Activated T-helper 1 cell treated with anti-CD3 and anti-CD28 coated beads, Interleukin-12 subunit alpha, Interleukin-12 subunit beta, Interleukin-2, Interleukin-4 antibody, amounts not matched to agents 30 ng/mL and 10 ng/mL and 1 ng/mL, durations not matched to agents 14 hours and 24 hours and 36 hours (primary cell): ENCODE results near the gene OSBP2. TPM values are rescaled to one million over a fixed set of nuclear protein-coding genes. Genes with fewer than 3 reads are reported as not detected.

Experiments used
- DNase-seq: peaks from one replicate; pipeline ENCODE4 v3.0.0; 2021; ENCODE audit warnings: low spot score
- H3K27ac Mint-ChIP-seq: one replicate; pipeline ENCODE4 v1.8.0; 2021; ENCODE audit warnings: mild to moderate bottlenecking, mixed read lengths
- H3K27me3 Mint-ChIP-seq: one replicate; pipeline ENCODE4 v1.8.0; 2022; ENCODE audit warnings: mild to moderate bottlenecking, moderate library complexity, mixed read lengths; ENCODE audit not compliant: insufficient read depth
- H3K36me3 Mint-ChIP-seq: one replicate; pipeline ENCODE4 v1.8.0; 2021; ENCODE audit warnings: low read depth, mixed read lengths
- H3K4me1 Mint-ChIP-seq: one replicate; pipeline ENCODE4 v1.8.0; 2021; ENCODE audit warnings: low read depth, mixed read lengths
- H3K4me3 Mint-ChIP-seq: one replicate; pipeline ENCODE4 v1.8.0; 2021; ENCODE audit warnings: mild to moderate bottlenecking, moderate library complexity, mixed read lengths
- H3K9me3 Mint-ChIP-seq: one replicate; pipeline ENCODE4 v1.8.0; 2021; ENCODE audit warnings: mixed read lengths
- intact Hi-C: fragments of 100-400 bp; cut with micrococcal nuclease; formaldehyde crosslinking; loops from one replicate; pipeline ENCODE4 v1.15.1; 2024
- total RNA-seq: library from RNA; stranded (reverse); gene quantifications from 2 replicates; pipeline ENCODE4 v1.2.3, GENCODE V29; 2022

Gene OSBP2
- total RNA-seq, 1 donor from 2014 or later = 1.6 TPM

- Mint-ChIP-seq H3K27me3 (peaks cover 4% of the 10 kb centered on the region), H3K9me3 (no peaks in the 10 kb centered on the region), H3K4me1 (no peaks in the 10 kb centered on the region), H3K4me3 (no peak overlapping the region), H3K36me3 (no peaks in the 10 kb centered on the region), H3K27ac (no peak overlapping the region)
- intact Hi-C loops = no loop called here
- DNase-seq = no peak
Measured at GRCh38 chr22:30829901-30830550, 135.4 kb downstream of the OSBP2 start.

DNA sequence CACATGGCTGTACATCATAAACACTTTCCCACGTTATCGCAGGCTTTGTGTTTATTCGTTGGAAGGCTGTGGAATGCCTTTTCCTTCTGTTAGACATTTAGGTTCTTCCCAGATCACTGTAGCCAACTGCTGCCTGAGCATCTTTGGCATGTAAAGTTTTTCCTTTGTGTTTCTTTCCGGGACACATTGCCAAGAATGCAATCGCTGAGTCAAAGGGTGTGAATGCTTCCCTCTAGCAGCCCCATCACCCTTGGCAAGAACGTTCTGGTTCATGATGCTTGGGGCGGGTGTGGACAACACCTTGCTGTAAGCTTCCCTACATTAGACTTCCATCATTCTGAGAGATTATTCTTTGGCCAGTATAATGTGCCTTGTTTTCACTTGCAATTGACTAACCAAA is 136.2 kb downstream of the OSBP2 start:
- Mint-ChIP-seq H3K27me3 (peaks cover 4% of the 10 kb centered on the region), H3K4me1 (no peaks in the 10 kb centered on the region), H3K27ac (no peak overlapping the region), H3K36me3 (no peaks in the 10 kb centered on the region), H3K9me3 (no peaks in the 10 kb centered on the region), H3K4me3 (no peak overlapping the region)
- DNase-seq = no peak
- intact Hi-C loops = no loop called here

GRCh38 chr22:30832407-30832987 is 137.8 kb downstream of the OSBP2 start:
- Mint-ChIP-seq H3K27ac (no peak overlapping the region), H3K4me3 (no peak overlapping the region), H3K36me3 (no peaks in the 10 kb centered on the region), H3K4me1 (no peaks in the 10 kb centered on the region), H3K27me3 (peaks cover 4% of the 10 kb centered on the region), H3K9me3 (no peaks in the 10 kb centered on the region)
- intact Hi-C loops = no loop called here
- DNase-seq = no peak

- no peak for DNase-seq
- peaks cover 4% of the 10 kb centered on the region for H3K27me3 Mint-ChIP-seq
- intact Hi-C loops = no loop called here
- H3K4me3 Mint-ChIP-seq = no peak overlapping the region
- H3K27ac Mint-ChIP-seq = no peak overlapping the region
- no peaks in the 10 kb centered on the region for H3K36me3 Mint-ChIP-seq
- no peaks in the 10 kb centered on the region for H3K4me1 Mint-ChIP-seq
- peaks cover 6% of the 10 kb centered on the region for H3K9me3 Mint-ChIP-seq
Measured at GRCh38 chr22:30833322-30833721, 138.6 kb downstream of the OSBP2 start.

- Mint-ChIP-seq H3K27ac (no peak overlapping the region), H3K36me3 (no peaks in the 10 kb centered on the region), H3K9me3 (peaks cover 7% of the 10 kb centered on the region), H3K27me3 (peaks cover 4% of the 10 kb centered on the region), H3K4me3 (no peak overlapping the region), H3K4me1 (no peaks in the 10 kb centered on the region)
- intact Hi-C loops = no loop called here
- no peak for DNase-seq
Measured at GRCh38 chr22:30837531-30837930, 142.9 kb downstream of the OSBP2 start.

DNA sequence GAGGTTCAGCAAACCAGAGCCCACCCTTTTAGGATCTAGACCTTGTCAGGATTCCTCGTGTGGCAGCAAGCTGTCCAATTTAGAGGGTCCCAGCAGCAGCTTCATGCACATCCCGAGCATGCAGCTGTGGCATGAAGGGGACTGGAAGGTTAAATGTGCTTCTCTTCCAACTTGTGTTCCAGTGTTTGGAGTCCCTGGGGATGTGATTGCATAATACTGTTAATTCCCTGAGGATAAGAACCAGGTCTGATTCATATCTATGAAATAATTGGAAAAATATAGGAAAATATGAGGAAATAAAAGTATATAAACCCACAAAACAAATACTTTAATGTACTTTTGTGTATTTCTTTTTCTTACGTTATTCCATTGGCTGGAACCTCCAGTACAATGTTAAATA is 143.4 kb downstream of the OSBP2 start:
- H3K36me3 Mint-ChIP-seq = no peaks in the 10 kb centered on the region
- no peaks in the 10 kb centered on the region for H3K4me1 Mint-ChIP-seq
- intact Hi-C loops = no loop called here
- DNase-seq = no peak
- H3K9me3 Mint-ChIP-seq = peaks cover 7% of the 10 kb centered on the region
- no peak overlapping the region for H3K4me3 Mint-ChIP-seq
- H3K27ac Mint-ChIP-seq = no peak overlapping the region
- peaks cover 4% of the 10 kb centered on the region for H3K27me3 Mint-ChIP-seq

GRCh38 chr22:30841273-30841672 is 146.6 kb downstream of the OSBP2 start:
- Mint-ChIP-seq H3K27me3 (no peaks in the 10 kb centered on the region), H3K36me3 (no peaks in the 10 kb centered on the region), H3K4me1 (no peaks in the 10 kb centered on the region), H3K9me3 (peaks cover 7% of the 10 kb centered on the region), H3K4me3 (no peak overlapping the region), H3K27ac (no peak overlapping the region)
- intact Hi-C loops = no loop called here
- no peak for DNase-seq

DNA sequence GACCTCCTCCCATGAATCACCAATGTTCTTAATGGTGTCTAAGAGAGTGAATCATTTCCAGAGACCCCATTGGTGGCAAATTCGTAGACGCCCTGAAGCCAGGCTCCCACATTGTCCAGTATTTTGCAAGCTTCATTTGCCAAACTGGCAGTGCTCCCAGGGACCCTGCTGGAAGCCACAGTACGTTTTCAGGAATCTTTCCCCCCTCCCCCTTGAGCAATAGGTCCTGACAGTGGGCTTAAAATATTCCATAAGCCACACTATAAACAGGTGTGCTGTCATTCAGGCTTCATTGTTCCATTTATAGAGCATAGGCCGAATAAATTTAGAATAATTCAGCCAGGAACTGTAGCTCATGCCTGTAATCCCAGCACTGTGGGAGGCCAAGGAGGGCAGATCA is 148.6 kb downstream of the OSBP2 start:
- intact Hi-C loops = no loop called here
- Mint-ChIP-seq H3K27me3 (peaks cover 5% of the 10 kb centered on the region), H3K4me1 (no peaks in the 10 kb centered on the region), H3K9me3 (peaks cover 2% of the 10 kb centered on the region), H3K4me3 (no peak overlapping the region), H3K36me3 (no peaks in the 10 kb centered on the region), H3K27ac (no peak overlapping the region)
- DNase-seq = no peak

DNA sequence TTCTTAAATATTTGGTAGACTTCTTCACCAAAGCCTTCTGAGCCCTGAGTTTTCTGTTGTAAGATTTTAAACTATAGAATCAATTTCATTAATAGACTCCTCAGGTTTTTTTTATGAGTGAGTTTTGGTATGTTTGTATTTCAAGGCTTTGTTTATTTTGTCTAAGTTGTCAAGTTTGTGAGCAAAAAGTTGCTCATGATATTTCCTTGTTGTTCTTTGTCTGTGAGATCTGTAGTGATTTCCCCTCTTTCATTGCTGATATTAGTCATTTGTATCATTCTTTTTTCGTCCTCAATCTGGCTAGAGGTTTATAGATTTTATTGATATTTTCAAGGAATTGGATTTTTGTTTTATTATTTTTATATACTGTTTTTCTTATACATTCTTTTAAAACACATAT is 152.9 kb downstream of the OSBP2 start:
- Mint-ChIP-seq H3K27me3 (peaks cover 8% of the 10 kb centered on the region), H3K9me3 (peaks cover 2% of the 10 kb centered on the region), H3K4me1 (no peaks in the 10 kb centered on the region), H3K36me3 (no peaks in the 10 kb centered on the region), H3K27ac (no peak overlapping the region), H3K4me3 (no peak overlapping the region)
- intact Hi-C loops = no loop called here
- DNase-seq = no peak

DNA sequence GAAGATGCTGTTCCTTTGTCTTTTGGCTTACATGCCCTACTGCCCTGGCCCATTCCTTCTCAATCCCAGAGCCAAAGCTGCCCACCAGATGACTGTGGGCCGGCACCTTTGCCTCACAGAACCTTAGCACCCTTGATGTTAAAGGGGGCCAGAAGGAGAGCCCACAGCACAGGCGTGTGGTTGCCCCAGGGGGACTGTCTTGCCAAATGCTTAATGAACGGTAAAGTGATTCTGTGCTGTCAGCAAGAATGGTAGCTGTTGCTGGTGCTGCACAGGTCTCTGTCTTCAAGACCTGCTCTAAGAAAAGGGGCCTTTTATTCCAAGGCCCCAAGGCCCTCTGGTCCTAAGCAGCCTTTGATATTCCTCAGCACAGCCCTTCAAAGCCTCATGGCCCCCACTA is 160.6 kb downstream of the OSBP2 start:
- Mint-ChIP-seq H3K4me1 (no peaks in the 10 kb centered on the region), H3K27ac (no peak overlapping the region), H3K4me3 (no peak overlapping the region), H3K36me3 (peaks cover 3% of the 10 kb centered on the region), H3K9me3 (peaks cover 13% of the 10 kb centered on the region), H3K27me3 (peaks cover 4% of the 10 kb centered on the region)
- no peak for DNase-seq
- intact Hi-C loops = no loop called here

DNA sequence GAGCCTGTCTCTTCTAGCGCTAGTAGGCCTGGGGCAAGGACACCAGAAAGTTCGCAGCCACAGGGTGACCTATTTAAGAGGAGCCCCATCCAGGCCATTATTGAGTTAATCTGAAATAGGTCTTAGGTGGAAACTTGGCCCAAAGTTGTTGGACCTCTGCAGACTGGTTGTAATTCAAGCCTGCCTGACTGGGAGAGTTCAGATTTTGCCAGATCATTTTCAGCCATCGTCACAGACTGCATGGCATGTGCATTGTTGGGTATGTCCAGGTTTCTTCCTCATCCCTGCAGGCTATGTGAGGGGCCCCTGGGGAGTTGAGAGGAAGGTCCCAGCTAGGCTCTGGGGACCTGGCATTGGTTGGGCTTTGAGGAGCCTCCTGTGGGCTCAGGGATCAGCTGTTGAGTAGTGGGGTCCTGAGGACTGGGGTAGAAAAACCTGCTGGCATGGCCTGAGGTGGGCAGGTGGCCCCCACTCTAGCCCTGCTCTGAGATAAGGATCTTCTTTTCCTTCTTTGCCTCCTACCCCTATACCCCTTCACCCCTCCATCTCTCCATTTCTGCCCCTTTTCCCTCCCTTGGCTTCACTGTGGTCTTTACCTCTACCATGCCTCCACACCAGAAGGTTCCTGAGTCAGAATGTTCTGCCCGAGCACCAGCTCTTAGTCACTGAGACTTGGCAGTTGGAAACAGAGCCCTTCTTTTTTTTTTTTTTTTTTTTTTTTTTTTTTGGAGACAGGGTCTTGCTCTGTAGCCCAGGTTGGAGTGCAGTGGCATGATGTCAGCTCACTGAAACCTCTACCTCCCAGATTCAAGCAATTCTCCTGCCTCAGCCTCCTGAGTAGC is 161.2 kb downstream of the OSBP2 start:
- H3K4me1 Mint-ChIP-seq = no peaks in the 10 kb centered on the region
- H3K27me3 Mint-ChIP-seq = no peaks in the 10 kb centered on the region
- peaks cover 13% of the 10 kb centered on the region for H3K9me3 Mint-ChIP-seq
- peaks cover 3% of the 10 kb centered on the region for H3K36me3 Mint-ChIP-seq
- H3K4me3 Mint-ChIP-seq = no peak overlapping the region
- H3K27ac Mint-ChIP-seq = no peak overlapping the region
- intact Hi-C loops = no loop called here
- DNase-seq = no peak

GRCh38 chr22:30856741-30857502 is 162.2 kb downstream of the OSBP2 start:
- intact Hi-C loops = no loop called here
- H3K9me3 Mint-ChIP-seq = peaks cover 13% of the 10 kb centered on the region
- no peaks in the 10 kb centered on the region for H3K27me3 Mint-ChIP-seq
- no peak for DNase-seq
- no peak overlapping the region for H3K4me3 Mint-ChIP-seq
- no peaks in the 10 kb centered on the region for H3K4me1 Mint-ChIP-seq
- peaks cover 3% of the 10 kb centered on the region for H3K36me3 Mint-ChIP-seq
- H3K27ac Mint-ChIP-seq = no peak overlapping the region

- intact Hi-C loops = no loop called here
- Mint-ChIP-seq H3K4me1 (no peaks in the 10 kb centered on the region), H3K36me3 (peaks cover 3% of the 10 kb centered on the region)
Measured at GRCh38 chr22:30857791-30858190, 163.1 kb downstream of the OSBP2 start.

More at GRCh38 chr22:30857791-30858190, 163.1 kb downstream of the OSBP2 start:
- Mint-ChIP-seq H3K9me3 (peaks cover 9% of the 10 kb centered on the region), H3K27me3 (no peaks in the 10 kb centered on the region), H3K4me3 (no peak overlapping the region), H3K27ac (no peak overlapping the region)
- no peak for DNase-seq
